Gastrocnemius medialis (tissue), 4 donors: ENCODE results near the gene HECTD4.

ENCODE experiments used
- CTCF ChIP-seq, 5 experiments: fragments of 450-650 bp in 3 of 5; fragments of 200-600 bp in 2 of 5; sonication (generic) in 2 of 5; IDR thresholded peaks in 4 of 5; conservative IDR thresholded peaks in 1 of 5; 1 replicate in 4 of 5; 2 replicates in 1 of 5; pipeline ENCODE4 v1.5.1; 2016 to 2019; ENCODE audit warnings: antibody characterized with exemption in 5 of 5, mild to moderate bottlenecking in 3 of 5, moderate library complexity in 3 of 5
- POLR2A ChIP-seq, 2 donors: fragments of 450-650 bp; IDR thresholded peaks; one replicate each; pipeline ENCODE4 v1.6.1; 2017; ENCODE audit warnings: antibody characterized with exemption in 2 of 2, mild to moderate bottlenecking in 2 of 2, moderate library complexity in 2 of 2

GRCh38 chr12:112317481-112317880, 64.8 kb downstream of the HECTD4 start:
- TF ChIP-seq CTCF (IDR thresholded peaks at IDR 0.05 in 4 of 5, conservative IDR thresholded peaks at IDR 0.05 in 1 of 5), result no peak
- TF ChIP-seq POLR2A (IDR thresholded peaks at IDR 0.05), result no peak
